Measurements from ENCODE around the gene TAGLN.

Gene TAGLN

GRCh38 chr11:117159892-117160291 lies 39.3 kb upstream of the TAGLN start:
- Histone ChIP-seq H2BK120ac (ENCODE audit: low read depth, low read length) (no peak overlapping the region), H2AFZ (ENCODE audit: low read length) (no peak overlapping the region), H3K27me3 (ENCODE audit: control insufficient read depth in 3 of 3, insufficient read depth in 3 of 3, low read depth in 1 of 3, low read length in 3 of 3) (no peaks in the 10 kb centered on the region), H3K9ac (ENCODE audit: low read depth, low read length, poor library complexity) (no peak overlapping the region), H3K23ac (ENCODE audit: low read depth, low read length, poor library complexity) (no peak overlapping the region), H3K36me3 (replicated peaks in 1 of 2; ENCODE audit: control insufficient read depth in 2 of 2, insufficient read depth in 2 of 2, low read length in 2 of 2) (peaks cover 15 to 90% of the 10 kb centered on the region in 2 donors), H3K18ac (ENCODE audit: low read length) (no peak overlapping the region), H3K14ac (ENCODE audit: low read length) (no peak overlapping the region), H3K27ac (replicated peaks; ENCODE audit: low read length) (no peak overlapping the region), H3K4ac (ENCODE audit: low read length) (no peak overlapping the region), H3K4me2 (ENCODE audit: insufficient read depth, low read length, poor library complexity, severe bottlenecking) (no peak overlapping the region), H2AK5ac (ENCODE audit: low read depth, low read length) (no peak overlapping the region), H4K8ac (ENCODE audit: low read depth, low read length) (no peak overlapping the region), H3K4me3 (ENCODE audit: low read length in 2 of 2) (no peak overlapping the region), H2BK15ac (ENCODE audit: low read length) (no peak overlapping the region), H4K91ac (ENCODE audit: low read depth, low read length, poor library complexity) (no peak overlapping the region), H3K9me3 (replicated peaks in 1 of 2; ENCODE audit: control insufficient read depth in 2 of 2, insufficient read depth in 1 of 2, low read depth in 1 of 2, low read length in 2 of 2) (no peaks in the 10 kb centered on the region), H3K4me1 (ENCODE audit: control insufficient read depth in 2 of 2, insufficient read depth in 1 of 2, low read depth in 1 of 2, low read length in 2 of 2) (no peaks in the 10 kb centered on the region), H2BK5ac (ENCODE audit: low read length) (no peak overlapping the region), H3K79me1 (ENCODE audit: low read depth, low read length) (peaks cover 2% of the 10 kb centered on the region), H2BK12ac (ENCODE audit: low read length) (no peak overlapping the region)
- no peak for DNase-seq (ENCODE audit: low spot score)
- no CpG with 5 or more reads among the region's 2 CpGs for WGBS, 2 donors (ENCODE audit: extremely low coverage in 2 of 2, insufficient read length in 2 of 2, insufficient replicate concordance in 1 of 2)

GRCh38 chr11:117160826-117161225 lies 38.3 kb upstream of the TAGLN start:
- Histone ChIP-seq H2BK120ac (ENCODE audit: low read depth, low read length) (no peak overlapping the region), H4K91ac (ENCODE audit: low read depth, low read length, poor library complexity) (no peak overlapping the region), H3K9me3 (replicated peaks in 1 of 2; ENCODE audit: control insufficient read depth in 2 of 2, insufficient read depth in 1 of 2, low read depth in 1 of 2, low read length in 2 of 2) (no peaks in the 10 kb centered on the region), H2AFZ (ENCODE audit: low read length) (no peak overlapping the region), H4K8ac (ENCODE audit: low read depth, low read length) (no peak overlapping the region), H2BK12ac (ENCODE audit: low read length) (no peak overlapping the region), H3K14ac (ENCODE audit: low read length) (no peak overlapping the region), H2BK5ac (ENCODE audit: low read length) (no peak overlapping the region), H3K18ac (ENCODE audit: low read length) (no peak overlapping the region), H3K79me1 (ENCODE audit: low read depth, low read length) (no peaks in the 10 kb centered on the region), H2BK15ac (ENCODE audit: low read length) (no peak overlapping the region), H3K4me1 (ENCODE audit: control insufficient read depth in 2 of 2, insufficient read depth in 1 of 2, low read depth in 1 of 2, low read length in 2 of 2) (no peaks in the 10 kb centered on the region), H3K9ac (ENCODE audit: low read depth, low read length, poor library complexity) (no peak overlapping the region), H2AK5ac (ENCODE audit: low read depth, low read length) (no peak overlapping the region), H3K27me3 (ENCODE audit: control insufficient read depth in 3 of 3, insufficient read depth in 3 of 3, low read depth in 1 of 3, low read length in 3 of 3) (no peaks in the 10 kb centered on the region), H3K36me3 (replicated peaks in 1 of 2; ENCODE audit: control insufficient read depth in 2 of 2, insufficient read depth in 2 of 2, low read length in 2 of 2) (peaks cover 12 to 89% of the 10 kb centered on the region in 2 donors), H3K23ac (ENCODE audit: low read depth, low read length, poor library complexity) (no peak overlapping the region), H3K27ac (replicated peaks; ENCODE audit: low read length) (no peak overlapping the region), H3K4ac (ENCODE audit: low read length) (no peak overlapping the region), H3K4me2 (ENCODE audit: insufficient read depth, low read length, poor library complexity, severe bottlenecking) (no peak overlapping the region), H3K4me3 (ENCODE audit: low read length in 2 of 2) (no peak overlapping the region)
- DNase-seq (ENCODE audit: low spot score) = no peak
- no CpG with 5 or more reads among the region's 2 CpGs for WGBS, 2 donors (ENCODE audit: extremely low coverage in 2 of 2, insufficient read length in 2 of 2, insufficient replicate concordance in 1 of 2)

GRCh38 chr11:117166491-117166890 lies 32.7 kb upstream of the TAGLN start:
- Histone ChIP-seq H2AFZ (ENCODE audit: low read length) (no peak overlapping the region), H3K4ac (ENCODE audit: low read length) (no peak overlapping the region), H3K27me3 (ENCODE audit: control insufficient read depth in 3 of 3, insufficient read depth in 3 of 3, low read depth in 1 of 3, low read length in 3 of 3) (no peaks in the 10 kb centered on the region), H3K4me2 (ENCODE audit: insufficient read depth, low read length, poor library complexity, severe bottlenecking) (no peak overlapping the region), H2BK120ac (ENCODE audit: low read depth, low read length) (no peak overlapping the region), H2AK5ac (ENCODE audit: low read depth, low read length) (no peak overlapping the region), H3K4me3 (ENCODE audit: low read length in 2 of 2) (no peak overlapping the region), H3K4me1 (ENCODE audit: control insufficient read depth in 2 of 2, insufficient read depth in 1 of 2, low read depth in 1 of 2, low read length in 2 of 2) (peaks cover 0 to under 1% of the 10 kb centered on the region in 2 donors), H3K79me1 (ENCODE audit: low read depth, low read length) (no peaks in the 10 kb centered on the region), H3K9me3 (replicated peaks in 1 of 2; ENCODE audit: control insufficient read depth in 2 of 2, insufficient read depth in 1 of 2, low read depth in 1 of 2, low read length in 2 of 2) (no peaks in the 10 kb centered on the region), H2BK5ac (ENCODE audit: low read length) (no peak overlapping the region), H3K14ac (ENCODE audit: low read length) (no peak overlapping the region), H2BK15ac (ENCODE audit: low read length) (no peak overlapping the region), H2BK12ac (ENCODE audit: low read length) (no peak overlapping the region), H4K91ac (ENCODE audit: low read depth, low read length, poor library complexity) (no peak overlapping the region), H4K8ac (ENCODE audit: low read depth, low read length) (no peak overlapping the region), H3K18ac (ENCODE audit: low read length) (no peak overlapping the region), H3K27ac (replicated peaks; ENCODE audit: low read length) (no peak overlapping the region), H3K9ac (ENCODE audit: low read depth, low read length, poor library complexity) (no peak overlapping the region), H3K23ac (ENCODE audit: low read depth, low read length, poor library complexity) (no peak overlapping the region), H3K36me3 (replicated peaks in 1 of 2; ENCODE audit: control insufficient read depth in 2 of 2, insufficient read depth in 2 of 2, low read length in 2 of 2) (peaks cover 19 to 94% of the 10 kb centered on the region in 2 donors)
- WGBS, 2 donors (ENCODE audit: extremely low coverage in 2 of 2, insufficient read length in 2 of 2, insufficient replicate concordance in 1 of 2) = no CpG with 5 or more reads among the region's 1 CpG
- DNase-seq (ENCODE audit: low spot score) = no peak

- Histone ChIP-seq H3K79me1 (ENCODE audit: low read depth, low read length) (no peaks in the 10 kb centered on the region), H3K36me3 (replicated peaks in 1 of 2; ENCODE audit: control insufficient read depth in 2 of 2, insufficient read depth in 2 of 2, low read length in 2 of 2) (peaks cover 11 to 72% of the 10 kb centered on the region in 2 donors), H3K27me3 (ENCODE audit: control insufficient read depth in 3 of 3, insufficient read depth in 3 of 3, low read depth in 1 of 3, low read length in 3 of 3) (no peaks in the 10 kb centered on the region), H3K4me3 (ENCODE audit: low read length in 2 of 2) (no peak overlapping the region), H3K14ac (ENCODE audit: low read length) (no peak overlapping the region), H3K4ac (ENCODE audit: low read length) (no peak overlapping the region), H3K9me3 (replicated peaks in 1 of 2; ENCODE audit: control insufficient read depth in 2 of 2, insufficient read depth in 1 of 2, low read depth in 1 of 2, low read length in 2 of 2) (no peaks in the 10 kb centered on the region), H3K9ac (ENCODE audit: low read depth, low read length, poor library complexity) (no peak overlapping the region), H4K8ac (ENCODE audit: low read depth, low read length) (no peak overlapping the region), H2BK12ac (ENCODE audit: low read length) (no peak overlapping the region), H4K91ac (ENCODE audit: low read depth, low read length, poor library complexity) (no peak overlapping the region), H2AK5ac (ENCODE audit: low read depth, low read length) (no peak overlapping the region), H3K27ac (replicated peaks; ENCODE audit: low read length) (no peak overlapping the region), H3K4me2 (ENCODE audit: insufficient read depth, low read length, poor library complexity, severe bottlenecking) (no peak overlapping the region), H2BK15ac (ENCODE audit: low read length) (no peak overlapping the region), H3K4me1 (ENCODE audit: control insufficient read depth in 2 of 2, insufficient read depth in 1 of 2, low read depth in 1 of 2, low read length in 2 of 2) (peaks cover 5 to 6% of the 10 kb centered on the region in 2 donors), H3K18ac (ENCODE audit: low read length) (no peak overlapping the region), H2BK120ac (ENCODE audit: low read depth, low read length) (no peak overlapping the region), H2BK5ac (ENCODE audit: low read length) (no peak overlapping the region), H2AFZ (ENCODE audit: low read length) (no peak overlapping the region), H3K23ac (ENCODE audit: low read depth, low read length, poor library complexity) (no peak overlapping the region)
- WGBS, 2 donors (ENCODE audit: extremely low coverage in 2 of 2, insufficient read length in 2 of 2, insufficient replicate concordance in 1 of 2) = no CpG with 5 or more reads among the region's 2 CpGs
- DNase-seq (ENCODE audit: low spot score) = no peak
These were observed 29.4 kb upstream of the TAGLN start for GRCh38 chr11:117169736-117170135.

All from neuronal stem cell (in vitro differentiated cells).